Left renal pelvis (tissue), 4 donors: ENCODE data around the gene C2orf68. TPM values are rescaled to one million over a fixed set of nuclear protein-coding genes. Genes with fewer than 3 reads are reported as not detected.
"Not testable (repeated sequence)": the region's sequence is repeated elsewhere in the genome, so short reads cannot be mapped to it uniquely, and the experiment has no call there.

Experiments used
- DNase-seq, 4 donors: peaks; one replicate each; pipeline ENCODE4 v3.0.0-alpha.2; 2013; ENCODE audit warnings: low read depth in 4 of 4, low spot score in 3 of 4
- polyA plus RNA-seq, 4 donors: library from polyadenylated mRNA; unstranded; fragments of 120-200 nt; gene quantifications; one replicate each; pipeline ENCODE4 v1.2.1, GENCODE V29; 2013; ENCODE audit not compliant: insufficient read length in 4 of 4

Gene C2orf68
- polyA plus RNA-seq, 4 donors, result 53.1 to 78.6 (median 55.7) TPM

GRCh38 chr2:85600951-85601770 is 10.7 kb downstream of the C2orf68 start:
- no peak for DNase-seq

DNA sequence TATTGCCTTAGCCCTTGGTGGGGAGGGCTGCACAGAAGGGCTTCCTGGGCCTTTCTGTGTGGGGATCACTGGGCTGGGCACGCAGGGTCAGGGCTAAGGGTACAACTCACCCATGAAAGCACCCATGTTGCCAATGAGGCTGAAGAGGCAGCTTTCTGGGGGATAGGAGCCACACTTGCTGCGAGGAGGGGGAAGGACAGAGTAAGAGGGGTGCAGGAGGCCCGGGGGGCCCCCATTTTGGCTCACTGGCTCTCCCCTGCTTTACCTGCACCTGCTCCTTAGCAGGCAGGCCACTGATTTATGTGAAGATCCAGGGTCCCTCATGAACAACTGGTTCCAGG is 11.7 kb downstream of the C2orf68 start:
- DNase-seq, result no peak

DNA sequence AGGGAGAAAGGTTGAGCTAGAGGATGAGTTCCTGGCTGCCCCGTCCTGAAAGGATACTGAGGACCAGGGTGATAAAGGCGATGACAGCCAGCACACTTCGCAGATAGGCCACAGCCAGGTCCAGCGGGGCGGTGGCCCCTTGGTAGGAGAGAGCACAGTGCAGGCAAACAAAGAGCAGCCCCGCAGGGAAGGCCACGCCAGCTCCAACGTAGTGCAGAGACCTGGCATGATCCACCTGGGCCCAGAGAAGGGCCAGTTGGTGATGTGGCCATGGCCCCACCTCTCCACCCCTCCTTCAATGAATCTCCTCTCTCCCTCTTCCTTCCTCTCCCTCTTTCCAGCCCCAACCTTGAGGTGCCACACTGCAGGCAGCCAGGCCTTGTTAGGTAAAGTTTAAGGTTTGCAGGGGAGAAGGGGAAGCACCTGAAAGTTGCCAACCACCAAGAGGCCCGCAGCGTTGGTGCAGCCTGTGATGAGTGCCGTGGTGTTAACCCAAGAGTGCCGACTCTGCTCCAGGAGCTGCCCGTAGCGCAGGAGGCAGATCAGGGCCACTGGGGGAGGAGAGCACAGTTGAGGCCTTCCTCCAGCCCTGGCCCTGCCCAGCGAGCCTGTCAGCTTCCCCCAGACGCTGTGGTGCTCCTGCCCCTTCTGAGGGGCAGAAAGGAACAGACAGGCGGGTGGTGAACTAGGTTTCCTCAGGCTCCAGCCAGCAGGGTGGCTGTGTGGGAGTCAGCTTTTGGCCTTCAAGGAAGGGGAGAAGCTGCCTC is 12.2 kb downstream of the C2orf68 start:
- DNase-seq, result no peak

DNA sequence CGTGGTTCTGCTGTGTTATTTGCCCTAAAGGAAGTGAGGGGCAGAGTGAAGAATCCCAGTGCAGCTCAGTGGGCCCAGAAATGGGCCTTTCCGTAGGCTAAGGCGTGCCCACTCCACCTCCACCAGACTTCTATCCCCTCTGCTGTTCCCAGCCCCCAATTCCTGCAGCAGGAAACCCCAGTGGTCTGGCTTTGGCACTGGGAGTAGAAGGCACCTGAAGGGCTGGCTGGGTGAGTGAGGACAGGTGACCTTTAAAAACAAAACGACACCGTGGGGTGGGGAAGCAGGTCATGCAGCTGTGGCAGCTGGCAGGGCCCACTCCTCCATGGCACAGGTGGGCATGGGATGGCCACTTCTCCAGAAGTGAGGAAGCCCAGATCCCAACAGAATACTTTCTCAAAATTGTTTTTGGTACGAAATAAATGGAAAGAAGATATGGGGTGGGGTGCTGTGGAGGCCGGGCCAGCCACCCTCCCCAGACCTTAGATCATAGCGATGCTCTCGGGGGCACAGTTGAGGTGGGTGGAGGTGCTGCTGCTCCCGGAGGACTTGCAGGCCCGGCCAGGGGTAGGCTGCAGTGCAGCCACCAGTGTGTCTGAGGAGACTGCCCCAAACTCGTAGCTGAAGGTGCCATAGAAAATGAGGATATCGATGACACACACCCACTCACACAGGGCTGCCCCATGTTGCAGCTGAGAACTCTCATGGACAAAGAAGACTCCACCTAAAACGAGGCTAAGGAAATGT is 13.1 kb downstream of the C2orf68 start:
- DNase-seq, result no peak

- DNase-seq, result no peak
These were observed 14.6 kb downstream of the C2orf68 start for GRCh38 chr2:85597241-85597640.

DNA sequence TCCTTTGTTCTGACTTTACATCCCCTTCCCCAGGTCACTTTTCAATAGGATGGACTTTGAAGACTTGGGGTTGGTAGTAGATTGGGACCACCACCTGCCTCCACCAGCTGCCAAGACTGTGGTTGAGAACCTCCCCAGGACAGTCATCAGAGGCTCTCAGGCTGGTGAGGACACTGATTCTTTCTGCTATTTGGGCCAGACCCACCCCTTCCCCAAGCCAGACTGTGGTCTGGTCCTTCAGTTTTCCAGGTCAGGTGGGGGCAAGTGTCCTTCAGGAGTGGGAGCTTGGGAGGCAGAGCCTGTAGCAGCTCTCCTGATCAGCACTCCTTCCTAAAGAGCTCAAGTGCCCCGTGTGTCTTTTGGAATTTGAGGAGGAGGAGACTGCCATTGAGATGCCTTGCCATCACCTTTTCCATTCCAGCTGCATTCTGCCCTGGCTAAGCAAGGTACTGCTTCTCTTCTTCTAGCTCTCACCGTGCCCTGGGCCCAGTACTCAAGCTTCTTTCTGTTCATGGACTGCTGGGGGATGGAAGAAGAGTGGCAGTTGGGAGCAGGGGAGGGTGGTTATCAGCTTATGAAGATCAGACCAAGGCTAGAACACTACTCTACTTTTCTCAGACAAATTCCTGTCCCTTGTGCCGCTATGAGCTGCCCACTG is 15.3 kb downstream of the C2orf68 start:
- no peak for DNase-seq

DNA sequence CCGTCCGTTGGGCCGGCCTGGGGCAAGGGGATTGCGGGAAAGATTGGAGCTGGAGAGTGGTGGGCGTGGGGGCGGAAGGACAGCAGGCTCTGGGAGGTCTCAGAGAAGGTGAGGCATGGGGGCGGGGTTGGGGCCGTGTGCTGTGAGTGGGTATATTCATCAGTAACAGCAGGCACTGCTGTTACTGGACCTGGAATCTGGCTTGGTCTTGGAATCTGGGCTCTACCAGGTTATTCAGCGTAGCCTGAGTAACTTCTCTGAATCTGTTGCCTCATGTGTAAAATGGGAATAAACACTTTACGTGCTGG is 15.9 kb downstream of the C2orf68 start:
- no peak for DNase-seq

GRCh38 chr2:85595301-85596025 is 16.4 kb downstream of the C2orf68 start, which contains the start of gene RNF181:
Gene RNF181 (plus strand): TSS chr2:85595745. CDS start chr2:85595764, 19 bp downstream.
- peak; percentile 87 to 96 (median 90) for DNase-seq

DNA sequence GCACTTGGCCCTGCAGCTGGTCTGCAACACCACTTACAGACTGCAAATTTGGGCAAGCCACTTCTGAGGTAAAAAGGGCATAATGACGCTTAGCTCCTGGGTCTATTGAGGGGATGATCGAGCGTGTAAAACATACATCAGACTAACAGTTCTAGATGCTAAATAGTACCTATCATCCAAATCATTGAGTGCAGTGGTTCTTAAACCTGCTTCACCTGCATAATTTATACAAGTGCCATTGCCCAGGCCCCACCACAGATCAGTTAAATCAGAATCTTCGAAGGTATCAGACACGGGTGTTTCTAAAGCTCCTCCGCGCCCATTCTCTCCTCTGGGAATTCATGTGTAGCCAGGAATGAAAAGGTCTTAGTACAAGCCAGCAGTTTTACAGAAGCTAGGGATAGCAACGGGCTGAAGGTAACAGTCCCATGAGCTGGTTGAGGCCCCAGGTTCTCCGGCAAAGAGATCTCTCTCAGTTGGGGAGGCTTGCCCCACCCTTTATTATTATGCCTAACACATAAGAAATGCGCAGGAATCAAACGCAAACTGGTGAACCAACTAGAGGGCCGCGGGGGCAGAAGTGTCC is 17.1 kb downstream of the C2orf68 start:
- no peak for DNase-seq

- no peak for DNase-seq
These were observed 18.8 kb downstream of the C2orf68 start for GRCh38 chr2:85593023-85593422.

DNA sequence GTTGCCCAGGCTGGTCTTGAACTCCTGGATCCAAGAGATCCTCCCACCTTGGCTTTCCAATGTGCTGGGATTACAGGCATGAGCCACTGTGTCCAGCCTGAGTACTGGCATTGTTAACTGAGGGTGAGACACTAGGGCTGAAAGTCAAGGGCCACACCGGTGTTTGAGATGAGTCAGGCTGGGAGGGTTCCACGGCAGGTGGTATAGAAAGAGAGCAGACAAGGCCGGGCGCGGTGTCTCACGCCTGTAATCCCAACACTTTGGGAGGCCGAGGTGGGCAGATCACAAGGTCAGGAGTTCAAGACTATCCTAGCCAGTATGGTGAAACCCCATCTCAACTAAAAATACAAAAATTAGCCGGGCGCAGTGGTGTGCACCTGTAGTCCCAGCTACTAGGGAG is 19.6 kb downstream of the C2orf68 start:
- DNase-seq, result not testable (repeated sequence)

GRCh38 chr2:85591563-85591962 is 20.3 kb downstream of the C2orf68 start:
- no peak for DNase-seq

- DNase-seq, result no peak
These were observed 20.9 kb downstream of the C2orf68 start for GRCh38 chr2:85590950-85591349.

GRCh38 chr2:85589982-85590791 is 21.7 kb downstream of the C2orf68 start:
- no peak for DNase-seq

GRCh38 chr2:85589181-85589580 is 22.7 kb downstream of the C2orf68 start:
- no peak for DNase-seq

DNA sequence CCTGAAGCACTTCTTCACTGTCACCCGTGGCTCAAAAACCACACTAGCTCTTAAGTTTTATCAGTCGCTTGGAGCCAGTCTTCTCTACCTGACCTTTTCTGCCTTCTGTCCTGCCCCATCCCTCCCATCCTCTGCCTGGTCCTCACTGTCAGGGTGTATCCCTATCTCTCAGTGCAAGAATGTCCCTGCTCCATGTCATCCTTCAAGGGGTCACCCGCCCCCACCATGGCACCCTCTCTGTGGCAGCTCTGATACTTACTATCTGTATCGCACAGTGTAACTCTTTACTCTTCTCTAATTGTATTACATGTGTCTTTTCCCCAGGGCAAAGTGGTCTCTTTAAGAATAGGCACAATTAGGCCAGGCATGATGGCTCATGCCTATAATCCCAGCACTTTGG is 23.2 kb downstream of the C2orf68 start:
- no peak for DNase-seq

DNA sequence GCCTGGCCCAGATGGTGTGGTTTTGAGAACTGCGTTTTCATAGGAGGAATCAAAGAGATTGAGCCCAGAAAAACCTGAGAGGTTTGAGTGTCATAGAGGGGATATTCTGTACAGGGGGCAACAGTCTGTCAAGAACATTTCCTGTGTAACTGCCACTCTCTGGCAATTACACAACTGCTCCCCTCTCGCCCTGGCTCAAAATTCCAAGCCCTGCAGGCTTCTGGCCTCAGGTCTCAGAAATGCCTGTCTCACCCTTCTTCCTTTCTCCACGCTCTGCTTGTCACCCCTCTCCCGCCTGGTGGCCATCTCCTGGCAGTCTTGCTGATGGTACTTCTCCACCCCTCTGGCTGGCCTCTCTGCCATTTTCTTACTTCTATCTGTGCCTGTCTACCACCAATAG is 23.6 kb downstream of the C2orf68 start:
- no peak for DNase-seq

- DNase-seq, result no peak
These were observed 26.1 kb downstream of the C2orf68 start for GRCh38 chr2:85585781-85586105.
